MM.1S (cell line): ENCODE measurements around the gene C1QL2.

Experiments used
- DNase-seq: peaks from one replicate; pipeline ENCODE4 v3.0.0-alpha.2; 2015
- H2AFZ ChIP-seq: fragments of 300-600 bp; sonication (generic); 2 replicates; pipeline ENCODE4 v1.6.0; 2016; ENCODE audit warnings: antibody characterized with exemption, low read length
- H3F3A ChIP-seq: fragments of 300-600 bp; sonication (generic); 2 replicates; pipeline ENCODE4 v1.6.1; 2016; ENCODE audit warnings: mild to moderate bottlenecking, antibody characterized with exemption, low read length, moderate library complexity, mixed read lengths; ENCODE audit not compliant: insufficient read depth
- H3K27ac ChIP-seq: fragments of 300-600 bp; sonication (generic); 2 replicates; pipeline ENCODE4 v1.5.1; 2016; ENCODE audit warnings: mild to moderate bottlenecking, low read length
- H3K27me3 ChIP-seq: fragments of 300-600 bp; sonication (generic); replicated peaks from 2 replicates; pipeline ENCODE4 v1.6.0; 2016; ENCODE audit warnings: low read length; ENCODE audit not compliant: insufficient read depth
- H3K36me3 ChIP-seq: fragments of 300-600 bp; sonication (generic); replicated peaks from 2 replicates; pipeline ENCODE4 v1.6.1; 2016; ENCODE audit warnings: mild to moderate bottlenecking, low read length, mixed read lengths; ENCODE audit not compliant: insufficient read depth
- H3K4me1 ChIP-seq: fragments of 300-600 bp; sonication (generic); 2 replicates; pipeline ENCODE4 v1.6.1; 2016; ENCODE audit warnings: low read length, mixed read lengths
- H3K4me2 ChIP-seq: fragments of 300-600 bp; sonication (generic); 2 replicates; pipeline ENCODE4 v1.6.0; 2016; ENCODE audit warnings: low read depth, low read length
- H3K4me3 ChIP-seq: fragments of 300-600 bp; sonication (generic); 2 replicates; pipeline ENCODE4 v1.5.1; 2016; ENCODE audit warnings: low read length, mixed read lengths
- H3K79me2 ChIP-seq: fragments of 300-600 bp; sonication (generic); 2 replicates; pipeline ENCODE4 v1.6.1; 2016; ENCODE audit warnings: mixed run types, low read length, mixed read lengths
- H3K9ac ChIP-seq: fragments of 300-600 bp; sonication (generic); 2 replicates; pipeline ENCODE4 v1.6.1; 2016; ENCODE audit warnings: low read length, mixed read lengths
- H3K9me2 ChIP-seq: fragments of 300-600 bp; sonication (generic); replicated peaks from 2 replicates; pipeline ENCODE4 v1.6.1; 2016; ENCODE audit warnings: mild to moderate bottlenecking, low read length, mixed read lengths; ENCODE audit not compliant: insufficient read depth
- H3K9me3 ChIP-seq: fragments of 300-600 bp; sonication (generic); replicated peaks from 2 replicates; pipeline ENCODE4 v1.6.1; 2016; ENCODE audit warnings: mild to moderate bottlenecking, low read length, mixed read lengths; ENCODE audit not compliant: insufficient read depth
- H4K20me1 ChIP-seq: fragments of 300-600 bp; sonication (generic); 2 replicates; pipeline ENCODE4 v1.6.1; 2016; ENCODE audit warnings: mild to moderate bottlenecking, low read length, moderate library complexity, mixed read lengths; ENCODE audit not compliant: insufficient read depth
- CTCF ChIP-seq: fragments of 300-600 bp; sonication (generic); IDR thresholded peaks from 2 replicates; pipeline ENCODE4 v1.5.1; 2016; ENCODE audit warnings: antibody characterized with exemption, low read length, mixed read lengths
- EZH2 ChIP-seq: fragments of 300-600 bp; sonication (generic); optimal IDR thresholded peaks from 2 replicates; pipeline ENCODE3; 2017; ENCODE audit warnings: low read depth, mild to moderate bottlenecking, antibody characterized with exemption, low read length, mixed read lengths
- EZH2phosphoT487 ChIP-seq: fragments of 300-600 bp; sonication (generic); IDR thresholded peaks from 2 replicates; pipeline ENCODE4 v1.6.1; 2018; ENCODE audit warnings: antibody characterized with exemption, low read length

The C1QL2 gene

DNA sequence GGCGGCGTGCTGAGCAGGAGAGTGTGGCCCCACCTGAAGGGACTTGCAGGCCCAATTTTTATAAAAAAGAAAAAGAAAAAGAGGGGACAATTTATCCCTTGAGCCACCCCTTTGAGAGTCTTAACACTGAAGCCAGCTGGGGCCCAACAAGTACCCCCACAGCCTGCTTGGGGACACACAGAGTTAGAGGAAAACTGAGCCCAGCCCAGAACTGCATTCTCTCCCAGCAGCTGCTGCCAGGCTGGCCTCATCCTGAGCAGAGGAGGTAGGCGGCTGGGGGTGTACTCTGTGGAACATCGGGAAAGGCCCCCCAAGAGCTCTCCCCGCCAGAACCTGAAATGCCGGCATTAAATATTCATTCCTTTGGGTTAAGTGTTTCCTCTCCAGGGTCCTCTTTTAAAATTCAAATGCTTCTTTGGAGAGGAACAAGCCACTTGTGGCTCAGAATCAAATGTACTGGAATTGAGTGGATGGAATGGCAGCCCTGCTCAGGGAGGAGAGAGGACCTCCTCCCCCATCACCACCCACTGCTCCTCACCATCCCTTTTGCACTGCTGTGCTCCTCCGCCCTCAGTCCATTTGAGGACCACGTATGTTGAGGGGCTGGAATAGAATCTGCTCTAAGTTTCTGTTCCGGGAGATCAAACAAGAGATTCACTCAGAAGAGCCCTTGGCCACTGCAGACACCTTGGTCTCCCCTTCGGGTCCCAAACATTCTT, 45.6 kb downstream of the C1QL2 start:
- no peak overlapping the region for H3K9ac ChIP-seq
- no peak overlapping the region for H2AFZ ChIP-seq
- no peak overlapping the region for H3K4me3 ChIP-seq
- no peaks in the 10 kb centered on the region for H3K9me2 ChIP-seq
- no peaks in the 10 kb centered on the region for H3K79me2 ChIP-seq
- H3K9me3 ChIP-seq, result no peaks in the 10 kb centered on the region
- no peaks in the 10 kb centered on the region for H3K36me3 ChIP-seq
- no peak for TF ChIP-seq EZH2phosphoT487
- no peak for TF ChIP-seq CTCF
- no peak for TF ChIP-seq EZH2
- no peak overlapping the region for H3K4me2 ChIP-seq
- no peaks in the 10 kb centered on the region for H4K20me1 ChIP-seq
- no peak overlapping the region for H3K27ac ChIP-seq
- no peak for DNase-seq
- no peaks in the 10 kb centered on the region for H3K4me1 ChIP-seq
- H3F3A ChIP-seq, result no peaks in the 10 kb centered on the region
- no peaks in the 10 kb centered on the region for H3K27me3 ChIP-seq

DNA sequence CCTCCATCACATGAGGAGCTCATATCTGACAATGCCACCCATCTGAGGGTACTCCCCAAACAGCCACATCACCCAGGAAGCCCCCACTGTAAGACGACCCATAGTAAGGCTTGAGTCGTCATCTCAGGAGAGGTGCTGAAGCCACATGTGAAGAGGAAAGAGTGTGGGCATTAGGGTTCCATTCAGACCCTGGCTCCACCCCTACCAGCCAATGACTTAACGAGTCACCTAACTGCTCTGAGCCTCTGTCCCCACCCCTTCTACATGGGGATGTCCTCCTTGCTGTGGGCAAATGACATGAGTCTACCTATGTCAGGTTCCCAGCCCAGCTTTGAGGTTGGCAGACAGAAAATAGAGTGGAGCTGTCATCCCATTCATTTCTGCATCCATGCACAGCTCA, 46.3 kb downstream of the C1QL2 start:
- Histone ChIP-seq H3K9ac (no peak overlapping the region), H3K9me2 (no peaks in the 10 kb centered on the region), H3K4me3 (no peak overlapping the region), H3K4me2 (no peak overlapping the region), H3K4me1 (no peaks in the 10 kb centered on the region), H3K79me2 (no peaks in the 10 kb centered on the region), H3K9me3 (no peaks in the 10 kb centered on the region), H4K20me1 (no peaks in the 10 kb centered on the region), H3K36me3 (no peaks in the 10 kb centered on the region), H3F3A (no peaks in the 10 kb centered on the region), H3K27ac (no peak overlapping the region), H2AFZ (no peak overlapping the region), H3K27me3 (no peaks in the 10 kb centered on the region)
- DNase-seq, result no peak
- no peak for TF ChIP-seq EZH2phosphoT487
- no peak for TF ChIP-seq CTCF
- no peak for TF ChIP-seq EZH2

GRCh38 chr2:119111115-119111975, 47.2 kb downstream of the C1QL2 start:
- no peak overlapping the region for H3K27ac ChIP-seq
- H3K9me3 ChIP-seq, result no peaks in the 10 kb centered on the region
- H3K79me2 ChIP-seq, result no peaks in the 10 kb centered on the region
- no peaks in the 10 kb centered on the region for H3K36me3 ChIP-seq
- H3K27me3 ChIP-seq, result no peaks in the 10 kb centered on the region
- no peaks in the 10 kb centered on the region for H3K4me1 ChIP-seq
- no peak overlapping the region for H2AFZ ChIP-seq
- H3F3A ChIP-seq, result no peaks in the 10 kb centered on the region
- no peak overlapping the region for H3K4me3 ChIP-seq
- no peak for DNase-seq
- TF ChIP-seq CTCF, result no peak
- TF ChIP-seq EZH2, result no peak
- TF ChIP-seq EZH2phosphoT487, result no peak
- H3K4me2 ChIP-seq, result no peak overlapping the region
- H3K9me2 ChIP-seq, result no peaks in the 10 kb centered on the region
- no peak overlapping the region for H3K9ac ChIP-seq
- H4K20me1 ChIP-seq, result no peaks in the 10 kb centered on the region
